ENCODE data around the gene BUB1B.

DNA sequence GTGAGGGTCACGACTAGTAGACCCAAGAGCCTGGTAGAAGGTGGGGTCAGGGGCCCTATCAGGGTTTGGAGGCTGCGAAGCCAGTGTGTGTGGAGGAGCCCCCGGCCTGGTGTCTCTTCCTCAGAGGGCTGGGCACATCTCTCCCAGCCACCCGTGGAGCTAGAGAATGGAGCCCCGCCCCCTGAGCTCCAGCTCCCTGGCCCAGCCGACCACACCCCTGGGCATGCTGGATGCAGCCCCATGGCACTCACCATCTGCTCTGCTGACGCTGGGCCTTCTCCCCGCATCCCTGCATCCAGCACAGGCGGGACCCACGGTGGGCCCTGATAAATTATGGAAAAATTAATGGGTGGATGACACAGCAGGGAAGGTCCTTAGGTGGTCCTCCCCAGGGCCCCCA is 104.5 kb downstream of the BUB1B start:
- no peak for TF ChIP-seq CEBPB (IDR thresholded peaks at IDR 0.05; ENCODE audit: low read depth)
- TF ChIP-seq POLR2A (IDR thresholded peaks at IDR 0.05; ENCODE audit: borderline replicate concordance, extremely low read depth, insufficient read depth, insufficient read length), result no peak
- TF ChIP-seq, protein P1, sequence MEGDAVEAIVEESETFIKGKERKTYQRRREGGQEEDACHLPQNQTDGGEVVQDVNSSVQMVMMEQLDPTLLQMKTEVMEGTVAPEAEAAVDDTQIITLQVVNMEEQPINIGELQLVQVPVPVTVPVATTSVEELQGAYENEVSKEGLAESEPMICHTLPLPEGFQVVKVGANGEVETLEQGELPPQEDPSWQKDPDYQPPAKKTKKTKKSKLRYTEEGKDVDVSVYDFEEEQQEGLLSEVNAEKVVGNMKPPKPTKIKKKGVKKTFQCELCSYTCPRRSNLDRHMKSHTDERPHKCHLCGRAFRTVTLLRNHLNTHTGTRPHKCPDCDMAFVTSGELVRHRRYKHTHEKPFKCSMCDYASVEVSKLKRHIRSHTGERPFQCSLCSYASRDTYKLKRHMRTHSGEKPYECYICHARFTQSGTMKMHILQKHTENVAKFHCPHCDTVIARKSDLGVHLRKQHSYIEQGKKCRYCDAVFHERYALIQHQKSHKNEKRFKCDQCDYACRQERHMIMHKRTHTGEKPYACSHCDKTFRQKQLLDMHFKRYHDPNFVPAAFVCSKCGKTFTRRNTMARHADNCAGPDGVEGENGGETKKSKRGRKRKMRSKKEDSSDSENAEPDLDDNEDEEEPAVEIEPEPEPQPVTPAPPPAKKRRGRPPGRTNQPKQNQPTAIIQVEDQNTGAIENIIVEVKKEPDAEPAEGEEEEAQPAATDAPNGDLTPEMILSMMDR (IDR thresholded peaks at IDR 0.05 in 2 of 3, conservative IDR thresholded peaks at IDR 0.05 in 1 of 3; ENCODE audit: borderline replicate concordance in 1 of 3, insufficient read depth in 1 of 3, low read depth in 2 of 3, low read length in 2 of 3), result no peak
- TF ChIP-seq POLR2AphosphoS5 (IDR thresholded peaks at IDR 0.05; ENCODE audit: low read depth, low read length), result no peak
- no peak for TF ChIP-seq EZH2 (IDR thresholded peaks at IDR 0.05)
- no peak for TF ChIP-seq ELF1 (IDR thresholded peaks at IDR 0.05; ENCODE audit: borderline replicate concordance, low read depth)
- no peak for TF ChIP-seq ZFX (IDR thresholded peaks at IDR 0.05)
- TF ChIP-seq CBX3 (IDR thresholded peaks at IDR 0.05; ENCODE audit: low read depth), result no peak
- no peak for TF ChIP-seq RAD21 (IDR thresholded peaks at IDR 0.05; ENCODE audit: low read depth)
- no peak for TF ChIP-seq SIN3A (IDR thresholded peaks at IDR 0.05; ENCODE audit: low read depth)
- TF ChIP-seq TCF7L2 (IDR thresholded peaks at IDR 0.05; ENCODE audit: borderline replicate concordance, extremely low read depth, insufficient read depth, insufficient read length), result no peak
- no peak for TF ChIP-seq EZH2phosphoT487 (IDR thresholded peaks at IDR 0.05; ENCODE audit: borderline replicate concordance)
- TF ChIP-seq, protein P2, sequence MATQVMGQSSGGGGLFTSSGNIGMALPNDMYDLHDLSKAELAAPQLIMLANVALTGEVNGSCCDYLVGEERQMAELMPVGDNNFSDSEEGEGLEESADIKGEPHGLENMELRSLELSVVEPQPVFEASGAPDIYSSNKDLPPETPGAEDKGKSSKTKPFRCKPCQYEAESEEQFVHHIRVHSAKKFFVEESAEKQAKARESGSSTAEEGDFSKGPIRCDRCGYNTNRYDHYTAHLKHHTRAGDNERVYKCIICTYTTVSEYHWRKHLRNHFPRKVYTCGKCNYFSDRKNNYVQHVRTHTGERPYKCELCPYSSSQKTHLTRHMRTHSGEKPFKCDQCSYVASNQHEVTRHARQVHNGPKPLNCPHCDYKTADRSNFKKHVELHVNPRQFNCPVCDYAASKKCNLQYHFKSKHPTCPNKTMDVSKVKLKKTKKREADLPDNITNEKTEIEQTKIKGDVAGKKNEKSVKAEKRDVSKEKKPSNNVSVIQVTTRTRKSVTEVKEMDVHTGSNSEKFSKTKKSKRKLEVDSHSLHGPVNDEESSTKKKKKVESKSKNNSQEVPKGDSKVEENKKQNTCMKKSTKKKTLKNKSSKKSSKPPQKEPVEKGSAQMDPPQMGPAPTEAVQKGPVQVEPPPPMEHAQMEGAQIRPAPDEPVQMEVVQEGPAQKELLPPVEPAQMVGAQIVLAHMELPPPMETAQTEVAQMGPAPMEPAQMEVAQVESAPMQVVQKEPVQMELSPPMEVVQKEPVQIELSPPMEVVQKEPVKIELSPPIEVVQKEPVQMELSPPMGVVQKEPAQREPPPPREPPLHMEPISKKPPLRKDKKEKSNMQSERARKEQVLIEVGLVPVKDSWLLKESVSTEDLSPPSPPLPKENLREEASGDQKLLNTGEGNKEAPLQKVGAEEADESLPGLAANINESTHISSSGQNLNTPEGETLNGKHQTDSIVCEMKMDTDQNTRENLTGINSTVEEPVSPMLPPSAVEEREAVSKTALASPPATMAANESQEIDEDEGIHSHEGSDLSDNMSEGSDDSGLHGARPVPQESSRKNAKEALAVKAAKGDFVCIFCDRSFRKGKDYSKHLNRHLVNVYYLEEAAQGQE (IDR thresholded peaks at IDR 0.05; ENCODE audit: low read depth), result no peak
- TF ChIP-seq, protein P3, sequence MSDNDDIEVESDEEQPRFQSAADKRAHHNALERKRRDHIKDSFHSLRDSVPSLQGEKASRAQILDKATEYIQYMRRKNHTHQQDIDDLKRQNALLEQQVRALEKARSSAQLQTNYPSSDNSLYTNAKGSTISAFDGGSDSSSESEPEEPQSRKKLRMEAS (IDR thresholded peaks at IDR 0.05), result no peak

All from HCT116 (cell line).